BJ (cell line): Measurements from ENCODE around the gene MKNK1. TPM values are rescaled to one million over a fixed set of nuclear protein-coding genes. Genes with fewer than 3 reads are reported as not detected.

Source experiments
- CTCF ChIA-PET: fragments of 350-600 bp; formaldehyde crosslinking; extraction: SDS; loops from one replicate; lab custom pipeline; 2021; ENCODE audit warnings: antibody characterized with exemption, inconsistent platforms; lab: Yijun Ruan, JAX
- POLR2A ChIA-PET: fragments of 300-600 bp; sonication (Branson Sonifier 250); formaldehyde crosslinking; extraction: SDS; loops from one replicate; lab custom pipeline; 2021; ENCODE audit warnings: antibody characterized with exemption; lab: Charles Lee
- DNase-seq: peaks from one replicate; pipeline ENCODE4 v3.0.0-alpha.2; 2011; ENCODE audit warnings: low read depth
- H3K27me3 ChIP-seq: 2 replicates; pipeline ENCODE4 v1.6.0; 2011; ENCODE audit warnings: low read length; ENCODE audit not compliant: control insufficient read depth, insufficient read depth
- H3K36me3 ChIP-seq: 2 replicates; pipeline ENCODE4 v1.5.1; 2011; ENCODE audit warnings: low read length; ENCODE audit not compliant: control insufficient read depth, insufficient read depth
- H3K4me3 ChIP-seq: 2 replicates; pipeline ENCODE4 v1.5.1; 2011; ENCODE audit warnings: low read depth, mild to moderate bottlenecking, control low read depth, low read length
- CTCF ChIP-seq: IDR thresholded peaks from 2 replicates; pipeline ENCODE4 v1.5.1; 2011; ENCODE audit warnings: low read depth, mild to moderate bottlenecking, control low read depth, inconsistent platforms, low read length, moderate library complexity; ENCODE audit not compliant: insufficient read depth
- polyA plus RNA-seq: library from polyadenylated mRNA; depleted of rRNA; stranded (reverse); fragments of >200 nt; gene quantifications from 2 replicates; pipeline ENCODE4 v1.2.3, GENCODE V29; 2011

Gene MKNK1
- polyA plus RNA-seq, 1 experiment = 30.1 TPM

- CTCF ChIA-PET = interaction anchor here (1.2 to 2.7 kb wide), 5 partner anchors 8 to 169 kb away, joined by 3 to 7 read pairs (median 4); no protein-coding TSS in a partner anchor
- POLR2A ChIA-PET = interaction anchor here (1.1 to 2.1 kb wide), 2 partner anchors 9 to 30 kb away, joined by 3 to 8 read pairs; partner anchors contain the start of gene MKNK1
- H3K36me3 ChIP-seq = peaks cover 4% of the 10 kb centered on the region
- H3K27me3 ChIP-seq = no peaks in the 10 kb centered on the region
- no peak for DNase-seq
- no peak overlapping the region for H3K4me3 ChIP-seq
- TF ChIP-seq CTCF = no peak
These were observed 9.9 kb upstream of the MKNK1 start for GRCh38 chr1:46613661-46614603.

- Histone ChIP-seq H3K27me3 (no peaks in the 10 kb centered on the region), H3K36me3 (peaks cover 6% of the 10 kb centered on the region), H3K4me3 (no peak overlapping the region)
- POLR2A ChIA-PET = interaction anchor here (1.1 kb wide), 1 partner anchor 31 kb away, joined by 3 read pairs; no protein-coding TSS in a partner anchor
- CTCF ChIA-PET = interaction anchor here (1.2 to 2.7 kb wide), 5 partner anchors 8 to 169 kb away, joined by 3 to 7 read pairs (median 4); no protein-coding TSS in a partner anchor
- DNase-seq = no peak
- no peak for TF ChIP-seq CTCF
These were observed 9.0 kb upstream of the MKNK1 start for GRCh38 chr1:46612937-46613660.

DNA sequence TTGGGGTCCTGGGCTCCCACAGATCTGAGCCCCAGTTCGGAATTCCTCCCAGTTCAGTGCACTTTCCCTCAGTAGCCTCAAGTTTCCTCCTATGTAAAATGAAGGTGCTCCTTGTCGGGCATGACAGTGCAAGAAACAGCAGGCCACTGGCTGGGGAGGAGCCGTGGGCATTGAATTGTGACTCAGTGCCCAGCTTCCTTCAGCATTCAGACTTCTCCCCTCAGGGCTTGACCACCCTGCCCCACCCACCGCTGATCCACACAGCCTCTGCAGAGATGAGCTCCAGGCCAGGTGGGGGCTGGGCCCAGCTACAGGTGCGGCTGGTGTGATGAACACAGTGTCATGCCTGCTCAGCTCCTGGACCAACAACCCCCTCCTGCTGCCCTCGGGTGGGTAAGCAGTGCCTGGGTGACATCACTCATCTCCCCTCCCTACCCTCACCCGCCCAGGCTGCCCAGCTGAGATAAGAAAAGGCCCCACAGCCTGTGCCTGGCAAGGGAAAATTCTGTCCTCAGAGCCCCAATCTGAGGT lies 7.7 kb upstream of the MKNK1 start:
- no peaks in the 10 kb centered on the region for H3K27me3 ChIP-seq
- CTCF ChIA-PET = no interaction called here
- peaks cover 6% of the 10 kb centered on the region for H3K36me3 ChIP-seq
- H3K4me3 ChIP-seq = no peak overlapping the region
- TF ChIP-seq CTCF = no peak
- DNase-seq = no peak
- POLR2A ChIA-PET = no interaction called here

- Histone ChIP-seq H3K27me3 (no peaks in the 10 kb centered on the region), H3K4me3 (no peak overlapping the region), H3K36me3 (peaks cover 4% of the 10 kb centered on the region)
- CTCF ChIA-PET = no interaction called here
- no peak for DNase-seq
- POLR2A ChIA-PET = no interaction called here
- no peak for TF ChIP-seq CTCF
These were observed 3.5 kb upstream of the MKNK1 start for GRCh38 chr1:46607345-46608130.
